Vagina (tissue), 2 donors: ENCODE measurements around the gene CT47C1. TPM values are rescaled to one million over a fixed set of nuclear protein-coding genes. Genes with fewer than 3 reads are reported as not detected.

Experiments
- DNase-seq, 2 donors: peaks; one replicate each; pipeline ENCODE4 v3.0.0-alpha.2; 2017; ENCODE audit errors: extremely low spot score in 2 of 2
- H3K27ac ChIP-seq: fragments of 200-600 bp; sonication (generic); one replicate; pipeline ENCODE4 v1.5.1; 2019
- H3K27me3 ChIP-seq: fragments of 200-600 bp; sonication (generic); one replicate; pipeline ENCODE4 v1.5.1; 2019
- H3K36me3 ChIP-seq, 2 donors: fragments of 200-600 bp; sonication (generic); one replicate each; pipeline ENCODE4 v1.5.1; 2017 to 2019
- H3K4me1 ChIP-seq: fragments of 200-600 bp; sonication (generic); one replicate; pipeline ENCODE4 v1.5.1; 2019
- H3K4me3 ChIP-seq, 2 donors: fragments of 200-600 bp; sonication (generic); 1 replicate in 1 of 2; 2 replicates in 1 of 2; pipeline ENCODE4 v1.5.1; 2016 to 2019
- H3K9me3 ChIP-seq: fragments of 200-600 bp; sonication (generic); one replicate; pipeline ENCODE4 v1.5.1; 2019
- CTCF ChIP-seq, 3 experiments: fragments of 450-650 bp in 2 of 3; fragments of 200-600 bp in 1 of 3; sonication (generic) in 1 of 3; IDR thresholded peaks; one replicate each; pipeline ENCODE4 v1.5.1; 2017 to 2019; ENCODE audit warnings: antibody characterized with exemption in 3 of 3, mild to moderate bottlenecking in 2 of 3, moderate library complexity in 2 of 3
- POLR2A ChIP-seq, 2 donors: fragments of 450-650 bp; IDR thresholded peaks; one replicate each; pipeline ENCODE4 v1.6.1; 2017; ENCODE audit warnings: antibody characterized with exemption in 2 of 2, mild to moderate bottlenecking in 2 of 2, moderate library complexity in 2 of 2
- POLR2AphosphoS5 ChIP-seq, 2 donors: sonication (generic); formaldehyde crosslinking; IDR thresholded peaks; one replicate each; pipeline ENCODE4 v1.9.0; 2017; ENCODE audit warnings: antibody characterized with exemption in 2 of 2, mild to moderate bottlenecking in 2 of 2, low read depth in 1 of 2; ENCODE audit not compliant: insufficient read depth in 1 of 2
- intact Hi-C: fragments of 100-400 bp; cut with DNase I; formaldehyde crosslinking; loops from one replicate; pipeline ENCODE4 v1.15.1; 2023
- total RNA-seq: library from RNA; depleted of rRNA; stranded (reverse); fragments of >200 nt; gene quantifications from one replicate; pipeline ENCODE4 v1.2.3, GENCODE V29; 2016

The CT47C1 gene
- total RNA-seq, 1 donor from 2014 or later = not detected

GRCh38 chrX:119042996-119043395, 29.8 kb upstream of the CT47C1 start:
- H3K4me3 ChIP-seq = no peak overlapping the region
- peaks cover 15% of the 10 kb centered on the region for H3K4me1 ChIP-seq
- H3K9me3 ChIP-seq = no peaks in the 10 kb centered on the region
- H3K27me3 ChIP-seq = no peaks in the 10 kb centered on the region
- H3K36me3 ChIP-seq = no peaks in the 10 kb centered on the region
- DNase-seq = no peak
- H3K27ac ChIP-seq = no peak overlapping the region
- intact Hi-C loops = no loop called here
- TF ChIP-seq CTCF (IDR thresholded peaks at IDR 0.05) (no peak), POLR2A (IDR thresholded peaks at IDR 0.05) (no peak), POLR2AphosphoS5 (IDR thresholded peaks at IDR 0.05; ENCODE audit: insufficient read depth in 1 of 2, low read depth in 1 of 2) (no peak)

- Histone ChIP-seq H3K27me3 (no peaks in the 10 kb centered on the region), H3K4me3 (no peak overlapping the region), H3K27ac (no peak overlapping the region), H3K4me1 (peaks cover 8% of the 10 kb centered on the region), H3K36me3 (no peaks in the 10 kb centered on the region), H3K9me3 (no peaks in the 10 kb centered on the region)
- intact Hi-C loops = no loop called here
- TF ChIP-seq POLR2AphosphoS5 (IDR thresholded peaks at IDR 0.05; ENCODE audit: insufficient read depth in 1 of 2, low read depth in 1 of 2) (no peak), POLR2A (IDR thresholded peaks at IDR 0.05) (no peak), CTCF (IDR thresholded peaks at IDR 0.05) (no peak)
- DNase-seq = no peak
Measured at GRCh38 chrX:119045884-119046283, 26.9 kb upstream of the CT47C1 start.

- TF ChIP-seq POLR2AphosphoS5 (IDR thresholded peaks at IDR 0.05; ENCODE audit: insufficient read depth in 1 of 2, low read depth in 1 of 2) (no peak), CTCF (IDR thresholded peaks at IDR 0.05) (no peak), POLR2A (IDR thresholded peaks at IDR 0.05) (no peak)
Measured at GRCh38 chrX:119055687-119056086, 17.1 kb upstream of the CT47C1 start.

GRCh38 chrX:119062750-119063374, 9.9 kb upstream of the CT47C1 start:
- Histone ChIP-seq H3K9me3 (no peaks in the 10 kb centered on the region), H3K4me1 (no peaks in the 10 kb centered on the region), H3K4me3 (no peak overlapping the region), H3K27me3 (no peaks in the 10 kb centered on the region), H3K27ac (no peak overlapping the region), H3K36me3 (no peaks in the 10 kb centered on the region)
- TF ChIP-seq CTCF (IDR thresholded peaks at IDR 0.05) = no peak
- TF ChIP-seq POLR2AphosphoS5 (IDR thresholded peaks at IDR 0.05; ENCODE audit: insufficient read depth in 1 of 2, low read depth in 1 of 2) = no peak
- no peak for TF ChIP-seq POLR2A (IDR thresholded peaks at IDR 0.05)
- intact Hi-C loops = no loop called here
- no peak for DNase-seq

More at GRCh38 chrX:119055687-119056086, 17.1 kb upstream of the CT47C1 start:
- Histone ChIP-seq H3K9me3 (no peaks in the 10 kb centered on the region), H3K27me3 (no peaks in the 10 kb centered on the region), H3K27ac (no peak overlapping the region), H3K4me3 (no peak overlapping the region), H3K36me3 (no peaks in the 10 kb centered on the region), H3K4me1 (no peaks in the 10 kb centered on the region)
- DNase-seq = no peak
- intact Hi-C loops = no loop called here

GRCh38 chrX:119063428-119063827, 9.4 kb upstream of the CT47C1 start:
- DNase-seq = no peak
- Histone ChIP-seq H3K27me3 (no peaks in the 10 kb centered on the region), H3K27ac (no peak overlapping the region), H3K9me3 (no peaks in the 10 kb centered on the region), H3K4me3 (no peak overlapping the region), H3K36me3 (no peaks in the 10 kb centered on the region), H3K4me1 (no peaks in the 10 kb centered on the region)
- TF ChIP-seq CTCF (IDR thresholded peaks at IDR 0.05) (no peak), POLR2AphosphoS5 (IDR thresholded peaks at IDR 0.05; ENCODE audit: insufficient read depth in 1 of 2, low read depth in 1 of 2) (no peak), POLR2A (IDR thresholded peaks at IDR 0.05) (no peak)
- intact Hi-C loops = no loop called here
